ENCODE measurements around the gene CTF1. TPM values are rescaled to one million over a fixed set of nuclear protein-coding genes. Genes with fewer than 3 reads are reported as not detected.

CTF1 gene
- total RNA-seq, 1 donor from 2014 or later = 5.1 TPM

DNA sequence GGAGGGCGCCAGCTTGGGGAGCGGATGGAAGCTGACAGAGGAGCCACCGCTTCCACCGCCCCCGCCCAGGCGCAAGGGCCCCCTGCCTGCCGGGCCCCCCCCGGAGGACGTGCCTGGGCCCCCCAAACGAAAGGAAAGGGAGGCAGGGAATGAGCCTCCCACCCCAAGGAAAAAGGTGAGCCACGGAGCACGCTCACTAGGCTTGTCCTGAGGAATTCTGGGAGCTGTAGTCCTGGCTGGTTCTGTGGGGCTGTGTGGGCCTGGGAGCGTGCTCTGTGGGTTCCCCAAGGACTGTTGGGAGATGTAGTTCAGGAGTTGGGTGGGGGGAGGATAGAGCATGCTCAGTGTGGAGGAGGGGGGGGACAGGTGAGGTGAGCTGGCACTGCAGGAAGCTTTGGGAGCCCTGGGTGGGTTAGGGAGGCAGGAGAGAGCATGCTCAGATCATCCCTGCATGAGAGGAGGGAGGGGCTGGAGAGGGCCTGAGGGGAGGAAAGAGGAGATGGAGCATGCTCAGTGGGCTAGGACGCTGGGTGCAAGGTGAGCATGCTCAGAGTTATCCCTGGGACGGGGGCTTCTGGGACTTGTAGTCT lies 31.5 kb downstream of the CTF1 start:
- peak; percentile 48 for DNase-seq (ENCODE audit: low spot score, unreplicated experiment)
- H3K4me1 Mint-ChIP-seq (ENCODE audit: low read depth) = peaks cover 8% of the 10 kb centered on the region
- peaks cover 5% of the 10 kb centered on the region for H3K36me3 Mint-ChIP-seq (ENCODE audit: insufficient read depth)
- TF ChIP-seq, protein P1, sequence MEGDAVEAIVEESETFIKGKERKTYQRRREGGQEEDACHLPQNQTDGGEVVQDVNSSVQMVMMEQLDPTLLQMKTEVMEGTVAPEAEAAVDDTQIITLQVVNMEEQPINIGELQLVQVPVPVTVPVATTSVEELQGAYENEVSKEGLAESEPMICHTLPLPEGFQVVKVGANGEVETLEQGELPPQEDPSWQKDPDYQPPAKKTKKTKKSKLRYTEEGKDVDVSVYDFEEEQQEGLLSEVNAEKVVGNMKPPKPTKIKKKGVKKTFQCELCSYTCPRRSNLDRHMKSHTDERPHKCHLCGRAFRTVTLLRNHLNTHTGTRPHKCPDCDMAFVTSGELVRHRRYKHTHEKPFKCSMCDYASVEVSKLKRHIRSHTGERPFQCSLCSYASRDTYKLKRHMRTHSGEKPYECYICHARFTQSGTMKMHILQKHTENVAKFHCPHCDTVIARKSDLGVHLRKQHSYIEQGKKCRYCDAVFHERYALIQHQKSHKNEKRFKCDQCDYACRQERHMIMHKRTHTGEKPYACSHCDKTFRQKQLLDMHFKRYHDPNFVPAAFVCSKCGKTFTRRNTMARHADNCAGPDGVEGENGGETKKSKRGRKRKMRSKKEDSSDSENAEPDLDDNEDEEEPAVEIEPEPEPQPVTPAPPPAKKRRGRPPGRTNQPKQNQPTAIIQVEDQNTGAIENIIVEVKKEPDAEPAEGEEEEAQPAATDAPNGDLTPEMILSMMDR (IDR thresholded peaks at IDR 0.05; ENCODE audit: unreplicated experiment) = no peak
- no peak overlapping the region for H3K27ac Mint-ChIP-seq
- no peaks in the 10 kb centered on the region for H3K27me3 Mint-ChIP-seq
- H3K4me3 Mint-ChIP-seq (ENCODE audit: low read depth) = peak overlapping the region; percentile 24
- H3K9me3 Mint-ChIP-seq (ENCODE audit: low read depth) = no peaks in the 10 kb centered on the region

DNA sequence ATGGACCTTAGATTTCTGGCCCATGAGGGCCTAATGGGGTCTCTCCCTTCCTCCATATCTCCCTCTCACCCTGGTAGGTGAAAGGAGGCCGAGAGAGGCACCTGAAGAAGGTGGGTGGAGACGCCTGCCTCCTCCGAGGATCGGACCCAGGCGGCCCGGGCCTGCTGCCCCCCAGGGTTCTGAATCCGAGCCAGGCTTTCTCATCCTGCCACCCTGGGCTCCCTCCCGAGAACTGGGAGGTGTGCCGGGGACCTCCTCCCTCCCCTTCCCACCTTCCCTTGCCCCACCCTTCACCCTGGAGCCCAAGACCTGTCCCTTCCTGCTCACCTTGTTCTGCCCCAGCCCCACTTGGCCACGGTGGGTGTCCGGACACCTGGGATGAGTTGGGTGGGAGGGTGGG lies 32.0 kb downstream of the CTF1 start:
- no peaks in the 10 kb centered on the region for H3K9me3 Mint-ChIP-seq (ENCODE audit: low read depth)
- no peaks in the 10 kb centered on the region for H3K27me3 Mint-ChIP-seq
- no peak overlapping the region for H3K4me3 Mint-ChIP-seq (ENCODE audit: low read depth)
- H3K27ac Mint-ChIP-seq = no peak overlapping the region
- peaks cover 5% of the 10 kb centered on the region for H3K36me3 Mint-ChIP-seq (ENCODE audit: insufficient read depth)
- DNase-seq (ENCODE audit: low spot score, unreplicated experiment) = no peak
- H3K4me1 Mint-ChIP-seq (ENCODE audit: low read depth) = peaks cover 8% of the 10 kb centered on the region
- TF ChIP-seq, protein P1 (IDR thresholded peaks at IDR 0.05; ENCODE audit: unreplicated experiment) = no peak

DNA sequence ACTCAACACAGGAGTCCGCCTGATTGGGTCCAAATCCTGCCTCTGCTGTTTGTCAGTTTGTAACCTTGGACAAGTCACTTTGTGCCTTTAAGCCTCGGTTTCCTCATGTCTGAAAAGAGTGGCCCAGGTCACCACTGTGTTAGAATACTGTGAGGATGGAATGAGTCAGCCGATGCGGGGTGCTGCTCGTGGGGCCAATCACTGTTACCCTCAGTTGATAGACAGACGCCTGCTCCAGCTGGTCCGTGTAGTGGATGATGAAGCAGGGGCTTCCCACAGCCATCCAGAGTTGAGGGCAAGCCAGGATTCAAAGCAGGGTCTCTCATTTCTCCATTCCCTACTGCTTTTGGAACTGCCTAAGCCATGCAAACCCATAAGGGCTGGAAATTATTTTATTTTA lies 32.8 kb downstream of the CTF1 start:
- Mint-ChIP-seq H3K9me3 (ENCODE audit: low read depth) (no peaks in the 10 kb centered on the region), H3K36me3 (ENCODE audit: insufficient read depth) (peaks cover 5% of the 10 kb centered on the region), H3K4me3 (ENCODE audit: low read depth) (no peak overlapping the region), H3K4me1 (ENCODE audit: low read depth) (peaks cover 8% of the 10 kb centered on the region), H3K27me3 (no peaks in the 10 kb centered on the region), H3K27ac (no peak overlapping the region)
- DNase-seq (ENCODE audit: low spot score, unreplicated experiment) = no peak
- TF ChIP-seq, protein P1 (IDR thresholded peaks at IDR 0.05; ENCODE audit: unreplicated experiment) = no peak

DNA sequence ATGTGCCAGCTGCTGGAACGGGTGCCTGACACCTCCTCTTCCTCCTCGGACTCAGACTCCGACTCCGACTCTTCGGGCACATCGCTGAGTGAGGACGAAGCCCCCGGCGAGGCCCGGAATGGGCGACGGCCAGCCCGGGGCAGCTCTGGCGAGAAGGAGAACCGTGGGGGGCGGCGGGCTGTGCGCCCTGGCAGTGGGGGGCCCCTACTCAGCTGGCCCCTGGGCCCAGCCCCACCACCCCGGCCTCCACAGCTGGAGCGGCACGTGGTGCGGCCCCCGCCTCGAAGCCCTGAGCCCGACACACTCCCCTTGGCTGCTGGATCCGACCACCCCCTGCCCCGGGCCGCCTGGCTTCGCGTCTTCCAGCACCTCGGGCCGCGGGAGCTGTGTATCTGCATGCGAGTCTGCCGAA lies 33.8 kb downstream of the CTF1 start:
- Mint-ChIP-seq H3K27ac (no peak overlapping the region), H3K4me1 (ENCODE audit: low read depth) (peaks cover 2% of the 10 kb centered on the region), H3K27me3 (no peaks in the 10 kb centered on the region), H3K9me3 (ENCODE audit: low read depth) (no peaks in the 10 kb centered on the region), H3K4me3 (ENCODE audit: low read depth) (no peak overlapping the region), H3K36me3 (ENCODE audit: insufficient read depth) (peaks cover 11% of the 10 kb centered on the region)
- TF ChIP-seq, protein P1 (IDR thresholded peaks at IDR 0.05; ENCODE audit: unreplicated experiment) = no peak
- no peak for DNase-seq (ENCODE audit: low spot score, unreplicated experiment)

DNA sequence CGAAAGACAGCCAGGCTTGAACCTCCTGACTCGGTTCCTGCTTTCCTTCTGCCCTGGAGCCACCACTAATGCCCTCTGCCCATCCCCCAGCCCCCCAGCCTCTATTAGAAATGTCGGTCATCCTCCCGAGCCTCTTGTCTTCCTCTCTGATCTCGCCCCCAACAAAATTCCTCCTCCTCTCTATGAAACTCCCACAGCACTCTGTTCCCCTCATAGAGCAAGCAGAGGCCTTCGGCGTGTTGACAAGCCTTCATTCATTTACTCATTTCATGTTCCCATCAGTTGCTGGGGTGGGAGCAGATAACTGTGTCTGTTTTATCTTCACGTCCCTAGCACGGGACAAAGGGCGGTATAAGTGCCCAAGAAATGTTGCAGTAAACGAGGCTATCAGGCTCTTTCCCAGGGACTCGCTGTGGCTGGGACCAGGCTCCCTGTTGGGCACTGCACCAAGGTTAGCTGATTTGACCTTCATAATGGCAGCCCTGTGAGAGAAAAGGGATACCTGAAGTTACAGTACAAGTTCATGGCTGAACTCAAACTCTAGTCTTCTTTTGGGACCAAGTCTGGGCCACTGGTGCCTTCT lies 34.7 kb downstream of the CTF1 start:
- H3K4me3 Mint-ChIP-seq (ENCODE audit: low read depth) = no peak overlapping the region
- TF ChIP-seq, protein P1 (IDR thresholded peaks at IDR 0.05; ENCODE audit: unreplicated experiment) = no peak
- no peaks in the 10 kb centered on the region for H3K27me3 Mint-ChIP-seq
- H3K27ac Mint-ChIP-seq = no peak overlapping the region
- DNase-seq (ENCODE audit: low spot score, unreplicated experiment) = no peak
- peaks cover 13% of the 10 kb centered on the region for H3K36me3 Mint-ChIP-seq (ENCODE audit: insufficient read depth)
- peaks cover under 1% of the 10 kb centered on the region for H3K4me1 Mint-ChIP-seq (ENCODE audit: low read depth)
- H3K9me3 Mint-ChIP-seq (ENCODE audit: low read depth) = no peaks in the 10 kb centered on the region

Measured in progenitor cell of endocrine pancreas (in vitro differentiated cells).